ENCODE results near the gene PROB1. TPM values are rescaled to one million over a fixed set of nuclear protein-coding genes. Genes with fewer than 3 reads are reported as not detected.

The PROB1 gene
- total RNA-seq, 1 experiment from 2014 or later, result 2.3 TPM

- Histone ChIP-seq H3K9me3 (ENCODE audit: control insufficient read depth, insufficient read depth, low read depth, low read length) (no peaks in the 10 kb centered on the region), H3K27ac (ENCODE audit: low read length) (no peak overlapping the region), H3K4me3 (ENCODE audit: low read depth in 2 of 2, low read length in 2 of 2) (no peak overlapping the region), H3K27me3 (ENCODE audit: control insufficient read depth, insufficient read depth, low read length) (no peaks in the 10 kb centered on the region), H3K36me3 (ENCODE audit: control insufficient read depth, insufficient read depth, low read length) (no peaks in the 10 kb centered on the region), H3K4me1 (ENCODE audit: control insufficient read depth, insufficient read depth, low read length) (peaks cover 3% of the 10 kb centered on the region; the same call in 1 of the 2 replicates)
- DNase-seq (ENCODE audit: low read depth, low spot score) (no peak), ATAC-seq (no peak)
- intact Hi-C loops (cut with micrococcal nuclease; ENCODE audit: unreplicated experiment), result no loop called here
- in situ Hi-C loops (cut with HindIII; ENCODE audit: low pct_unique_long_range_greater_than_20kb, low sequenced_read_pairs), result no loop called here
- BruUV-seq (replicated peaks), result no TSS peak
- TF ChIP-seq TCF7L2 (IDR thresholded peaks at IDR 0.05; ENCODE audit: low read depth, low read length) (no peak), SIN3A (IDR thresholded peaks at IDR 0.05; ENCODE audit: borderline replicate concordance, insufficient read depth, low read depth, low read length) (no peak), CTCF (IDR thresholded peaks at IDR 0.05) (no peak), POLR2AphosphoS5 (IDR thresholded peaks at IDR 0.05; ENCODE audit: low read depth, low read length) (no peak), REST (IDR thresholded peaks at IDR 0.05; ENCODE audit: insufficient read depth in 1 of 2, low read depth in 2 of 2, low read length in 1 of 2) (no peak)
- ChIA-PET CTCF (interaction anchor here (0.6 kb wide), 1 partner anchor 30 kb away, joined by 3 read pairs; no protein-coding TSS in a partner anchor), POLR2A (interaction anchor here (0.6 kb wide), 2 partner anchors 197 to 860 kb away, joined by 6 read pairs; no protein-coding TSS in a partner anchor)
Observed at GRCh38 chr5:139435676-139436075, 40.8 kb upstream of the PROB1 start.

- intact Hi-C loops (cut with micrococcal nuclease; ENCODE audit: unreplicated experiment), result no loop called here
- ChIA-PET CTCF (no interaction called here), POLR2A (no interaction called here)
- in situ Hi-C loops (cut with HindIII; ENCODE audit: low pct_unique_long_range_greater_than_20kb, low sequenced_read_pairs), result no loop called here
- Histone ChIP-seq H3K27ac (ENCODE audit: low read length) (no peak overlapping the region), H3K4me1 (ENCODE audit: control insufficient read depth, insufficient read depth, low read length) (no peaks in the 10 kb centered on the region), H3K9me3 (ENCODE audit: control insufficient read depth, insufficient read depth, low read depth, low read length) (no peaks in the 10 kb centered on the region), H3K36me3 (ENCODE audit: control insufficient read depth, insufficient read depth, low read length) (no peaks in the 10 kb centered on the region), H3K4me3 (ENCODE audit: low read depth in 2 of 2, low read length in 2 of 2) (no peak overlapping the region), H3K27me3 (ENCODE audit: control insufficient read depth, insufficient read depth, low read length) (no peaks in the 10 kb centered on the region)
- no peak for DNase-seq (ENCODE audit: low read depth, low spot score)
- no TSS peak for BruUV-seq (replicated peaks)
- no peak for ATAC-seq
- no peak for TF ChIP-seq CTCF (IDR thresholded peaks at IDR 0.05)
- no peak for TF ChIP-seq POLR2AphosphoS5 (IDR thresholded peaks at IDR 0.05; ENCODE audit: low read depth, low read length)
- TF ChIP-seq REST (IDR thresholded peaks at IDR 0.05; ENCODE audit: insufficient read depth in 1 of 2, low read depth in 2 of 2, low read length in 1 of 2), result no peak
- TF ChIP-seq TCF7L2 (IDR thresholded peaks at IDR 0.05; ENCODE audit: low read depth, low read length), result no peak
- no peak for TF ChIP-seq SIN3A (IDR thresholded peaks at IDR 0.05; ENCODE audit: borderline replicate concordance, insufficient read depth, low read depth, low read length)
Observed at GRCh38 chr5:139431706-139432105, 36.8 kb upstream of the PROB1 start.
